NCI-H1930 (cell line): Measurements from ENCODE around the gene PRELID3B.
"Not testable (repeated sequence)": the region's sequence is repeated elsewhere in the genome, so short reads cannot be mapped to it uniquely, and the experiment has no call there.

Experiments
- DNase-seq, 2 experiments: peaks; one replicate each; lab custom pipeline; 2025; lab: John Stamatoyannopoulos, UW

The PRELID3B gene

GRCh38 chr20:59025511-59025910, 17.1 kb downstream of the PRELID3B start:
- DNase-seq: no peak

GRCh38 chr20:59025086-59025485, 17.5 kb downstream of the PRELID3B start:
- DNase-seq: no peak

GRCh38 chr20:59024111-59024530, 18.5 kb downstream of the PRELID3B start:
- DNase-seq: no peak

GRCh38 chr20:59023616-59024015, 19.0 kb downstream of the PRELID3B start:
- no peak for DNase-seq

- no peak for DNase-seq
These were observed 19.8 kb downstream of the PRELID3B start for GRCh38 chr20:59022754-59023153.

- no peak for DNase-seq
These were observed 21.5 kb downstream of the PRELID3B start for GRCh38 chr20:59020938-59021551.

GRCh38 chr20:59019217-59019616, 23.4 kb downstream of the PRELID3B start, which contains the start of gene TUBB1:
TSS of gene TUBB1 (plus strand) at chr20:59019429. CDS start at chr20:59019523, 94 bp downstream.
- no peak for DNase-seq

- DNase-seq: no peak
These were observed 23.8 kb downstream of the PRELID3B start for GRCh38 chr20:59018817-59019216.

- no peak for DNase-seq
These were observed 24.9 kb downstream of the PRELID3B start for GRCh38 chr20:59017493-59018231.

- no peak for DNase-seq
These were observed 25.6 kb downstream of the PRELID3B start for GRCh38 chr20:59016795-59017492.

GRCh38 chr20:59015812-59016711, 26.5 kb downstream of the PRELID3B start:
- no peak for DNase-seq

- DNase-seq: no peak
These were observed 27.2 kb downstream of the PRELID3B start for GRCh38 chr20:59015411-59015810.

GRCh38 chr20:59014680-59015389, 27.8 kb downstream of the PRELID3B start:
- DNase-seq: no peak

- no peak for DNase-seq
These were observed 28.5 kb downstream of the PRELID3B start for GRCh38 chr20:59013959-59014608.

GRCh38 chr20:59013031-59013951, 29.3 kb downstream of the PRELID3B start:
- DNase-seq: no peak

GRCh38 chr20:59011874-59012157, 30.8 kb downstream of the PRELID3B start:
- not testable (repeated sequence) for DNase-seq

- no peak for DNase-seq
These were observed 31.4 kb downstream of the PRELID3B start for GRCh38 chr20:59010995-59011873.

GRCh38 chr20:59010321-59010994, 32.1 kb downstream of the PRELID3B start:
- no peak for DNase-seq
